ENCODE measurements around the gene TOPORS.

TOPORS gene

DNA sequence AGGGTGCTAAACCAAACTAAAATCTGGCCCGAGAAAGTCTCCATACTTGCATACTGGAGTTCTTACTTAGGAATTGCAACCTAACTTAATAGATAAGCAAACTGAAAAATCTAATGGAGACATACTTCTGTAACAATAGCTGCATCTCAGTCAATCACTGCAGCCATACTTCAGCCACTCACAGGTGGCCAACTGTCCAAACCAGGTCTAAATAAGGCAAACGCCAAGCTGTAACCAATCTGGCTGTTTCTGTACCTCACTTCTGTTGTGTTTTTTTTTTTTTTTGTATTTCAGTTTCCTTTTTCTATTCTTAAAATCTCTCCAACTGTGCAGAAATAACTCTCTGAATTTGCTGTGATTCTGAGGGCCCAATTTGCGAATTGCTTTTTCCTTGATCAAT lies 24.9 kb upstream of the TOPORS start:
- DNase-seq (ENCODE audit: low read depth) = no peak
- TF ChIP-seq, protein P1, sequence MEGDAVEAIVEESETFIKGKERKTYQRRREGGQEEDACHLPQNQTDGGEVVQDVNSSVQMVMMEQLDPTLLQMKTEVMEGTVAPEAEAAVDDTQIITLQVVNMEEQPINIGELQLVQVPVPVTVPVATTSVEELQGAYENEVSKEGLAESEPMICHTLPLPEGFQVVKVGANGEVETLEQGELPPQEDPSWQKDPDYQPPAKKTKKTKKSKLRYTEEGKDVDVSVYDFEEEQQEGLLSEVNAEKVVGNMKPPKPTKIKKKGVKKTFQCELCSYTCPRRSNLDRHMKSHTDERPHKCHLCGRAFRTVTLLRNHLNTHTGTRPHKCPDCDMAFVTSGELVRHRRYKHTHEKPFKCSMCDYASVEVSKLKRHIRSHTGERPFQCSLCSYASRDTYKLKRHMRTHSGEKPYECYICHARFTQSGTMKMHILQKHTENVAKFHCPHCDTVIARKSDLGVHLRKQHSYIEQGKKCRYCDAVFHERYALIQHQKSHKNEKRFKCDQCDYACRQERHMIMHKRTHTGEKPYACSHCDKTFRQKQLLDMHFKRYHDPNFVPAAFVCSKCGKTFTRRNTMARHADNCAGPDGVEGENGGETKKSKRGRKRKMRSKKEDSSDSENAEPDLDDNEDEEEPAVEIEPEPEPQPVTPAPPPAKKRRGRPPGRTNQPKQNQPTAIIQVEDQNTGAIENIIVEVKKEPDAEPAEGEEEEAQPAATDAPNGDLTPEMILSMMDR (IDR thresholded peaks at IDR 0.05; ENCODE audit: low read length, missing control alignments) = no peak
- no peak overlapping the region for H3K4me3 ChIP-seq (replicated peaks; ENCODE audit: low read depth, low read length)

DNA sequence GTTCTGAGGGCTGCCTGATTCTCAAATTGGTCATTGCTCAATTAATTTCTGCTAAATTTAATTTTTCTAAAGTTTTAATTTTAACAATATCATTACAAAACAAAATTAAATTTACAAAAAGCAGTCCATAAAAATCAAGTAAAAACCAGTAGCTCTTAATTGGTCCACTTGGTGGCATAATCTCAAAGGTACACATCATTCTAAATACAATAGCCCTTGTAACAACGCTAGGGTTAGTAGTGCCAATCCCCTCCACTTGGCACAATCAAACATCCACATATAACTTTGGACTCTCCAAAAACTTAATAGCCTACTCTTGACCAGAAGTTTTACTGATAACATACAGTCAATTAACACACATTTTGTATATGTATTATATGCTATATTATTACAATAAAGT lies 22.5 kb upstream of the TOPORS start:
- H3K4me3 ChIP-seq (replicated peaks; ENCODE audit: low read depth, low read length) = no peak overlapping the region
- TF ChIP-seq, protein P1 (IDR thresholded peaks at IDR 0.05; ENCODE audit: low read length, missing control alignments) = no peak
- DNase-seq (ENCODE audit: low read depth) = no peak

DNA sequence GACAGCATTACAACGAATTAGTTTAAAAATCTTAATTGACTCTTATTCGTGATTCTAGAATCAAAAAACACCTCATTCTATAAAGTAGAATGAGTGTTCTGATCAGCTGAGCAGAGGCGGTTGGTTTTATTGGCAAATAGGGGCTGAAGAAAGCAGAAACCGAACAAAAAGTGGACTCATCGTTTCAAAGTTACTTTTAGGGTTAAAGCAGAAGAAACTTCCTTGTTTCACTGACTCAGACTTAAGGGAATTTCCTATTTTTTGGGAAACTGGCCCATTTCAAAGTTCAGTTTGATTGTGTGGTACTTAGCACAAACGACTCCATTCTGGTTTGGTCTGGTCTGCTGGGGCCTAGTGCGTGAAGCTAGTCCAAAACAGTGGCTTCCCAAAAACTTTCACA lies 21.4 kb upstream of the TOPORS start:
- no peak for DNase-seq (ENCODE audit: low read depth)
- no peak overlapping the region for H3K4me3 ChIP-seq (replicated peaks; ENCODE audit: low read depth, low read length)
- TF ChIP-seq, protein P1 (IDR thresholded peaks at IDR 0.05; ENCODE audit: low read length, missing control alignments) = no peak

DNA sequence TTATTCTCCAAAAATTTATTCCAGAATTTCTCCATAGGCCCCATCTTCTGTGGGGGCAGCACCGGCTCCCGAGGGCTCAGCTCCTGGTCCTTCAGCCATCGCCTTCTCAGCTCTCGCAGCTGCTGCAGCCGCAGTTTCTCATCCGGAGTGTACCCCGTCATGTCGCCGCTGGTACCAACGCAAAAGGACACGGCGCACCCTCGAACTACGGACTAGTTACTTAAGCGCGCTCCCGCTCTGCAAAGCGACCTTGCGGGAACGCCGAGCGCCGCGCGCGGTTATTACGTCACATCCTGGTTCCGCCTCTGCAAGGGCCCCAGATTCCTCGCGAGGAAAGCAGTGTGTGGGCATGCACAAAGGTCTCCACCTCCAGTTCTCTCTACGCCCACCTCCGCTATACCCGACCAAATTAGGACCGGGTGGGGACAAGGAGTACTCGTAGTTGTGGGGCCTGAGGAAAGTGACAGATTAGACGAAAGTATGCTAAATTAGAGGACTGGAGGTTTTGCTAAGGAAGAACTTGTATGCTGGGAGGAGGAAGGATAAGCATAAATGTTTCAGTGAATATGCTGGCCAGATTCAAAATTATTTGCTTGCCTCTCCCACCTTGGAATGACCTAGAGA lies 20.6 kb upstream of the TOPORS start, which contains the start of gene NDUFB6:
Gene NDUFB6, minus strand, starts transcription at position 260 of the 624 bp plus-strand sequence. Its CDS starts 99 bp downstream, at position 161.
- peak; percentile 95 for DNase-seq (ENCODE audit: low read depth)
- TF ChIP-seq, protein P1 (IDR thresholded peaks at IDR 0.05; ENCODE audit: low read length, missing control alignments) = no peak
- peak within 1 kb of the TSS; percentile 84 for H3K4me3 ChIP-seq (replicated peaks; ENCODE audit: low read depth, low read length)

DNA sequence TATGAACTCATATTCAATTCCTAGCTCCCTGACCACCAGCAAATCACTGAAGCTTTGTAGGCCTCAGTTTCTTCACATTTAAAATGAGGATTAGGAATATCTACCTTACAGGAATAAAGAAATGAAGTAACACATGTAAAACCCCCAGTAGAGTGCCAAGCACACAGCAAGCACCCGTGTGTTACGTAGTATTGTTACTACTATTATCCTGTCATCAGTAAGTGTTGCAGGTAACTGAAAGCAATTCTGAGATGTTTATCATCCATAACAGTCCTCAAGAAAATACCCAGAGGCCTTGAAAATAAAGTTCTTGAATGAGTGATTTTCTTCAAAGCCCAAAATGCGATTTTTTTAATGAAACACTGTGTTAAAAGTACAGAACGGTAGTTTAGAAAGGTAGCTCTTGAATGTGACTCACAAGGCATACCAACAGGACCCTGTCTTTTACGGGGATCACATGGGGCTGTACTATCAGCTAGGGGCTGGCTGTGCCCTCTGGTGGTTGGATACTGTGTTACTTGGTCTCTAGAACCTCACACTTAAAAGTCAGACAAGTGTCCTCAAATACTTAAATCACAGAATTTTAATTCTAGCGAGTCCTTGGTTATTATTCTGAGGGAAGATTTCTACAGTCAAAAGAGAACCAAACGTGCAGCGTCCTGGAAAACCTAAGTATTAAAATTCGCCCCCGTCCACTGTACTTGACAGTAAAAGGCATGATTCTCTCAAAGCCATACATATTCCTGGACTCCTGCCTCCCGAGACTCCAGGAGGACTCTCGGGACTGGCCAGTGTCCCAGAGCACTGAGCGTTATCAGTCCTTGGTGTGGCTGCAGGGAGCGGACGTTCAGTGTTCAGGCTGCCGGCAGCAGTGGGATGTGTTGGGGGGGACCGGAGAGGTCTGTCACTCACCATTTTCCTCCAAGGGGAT lies 19.8 kb upstream of the TOPORS start:
- peak overlapping the region; percentile 84 for H3K4me3 ChIP-seq (replicated peaks; ENCODE audit: low read depth, low read length)
- peak; percentile 84 for DNase-seq (ENCODE audit: low read depth)
- TF ChIP-seq, protein P1 (IDR thresholded peaks at IDR 0.05; ENCODE audit: low read length, missing control alignments) = peak; percentile 82

DNA sequence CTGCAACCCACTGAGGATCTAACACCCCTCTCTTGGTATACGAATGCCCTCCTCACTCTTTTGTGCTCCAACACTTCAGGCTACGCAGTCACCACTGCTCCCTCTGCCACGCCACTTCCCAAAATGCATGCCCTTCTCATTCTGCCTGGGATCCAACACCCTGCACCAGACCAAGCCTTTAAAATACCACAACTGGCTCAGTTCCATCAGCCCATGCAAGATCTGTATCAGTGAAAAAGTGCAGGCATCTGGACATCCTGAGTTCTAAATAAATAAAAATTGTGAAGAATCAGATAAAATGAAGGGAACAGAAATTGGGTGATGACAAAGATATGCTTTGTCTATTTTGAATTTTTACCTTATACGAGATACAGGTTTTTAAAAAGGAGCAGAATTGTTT lies 17.9 kb upstream of the TOPORS start:
- H3K4me3 ChIP-seq (replicated peaks; ENCODE audit: low read depth, low read length) = no peak overlapping the region
- TF ChIP-seq, protein P1 (IDR thresholded peaks at IDR 0.05; ENCODE audit: low read length, missing control alignments) = no peak
- DNase-seq (ENCODE audit: low read depth) = no peak

Data from fibroblast of pulmonary artery (primary cell).